Skeletal muscle satellite cell (primary cell): ENCODE data around the gene ARHGAP6.

Source experiments
- H3K27me3 ChIP-seq: 2 replicates; pipeline ENCODE4 v1.7.0; 2013; ENCODE audit warnings: low read length; ENCODE audit not compliant: control insufficient read depth, insufficient read depth
- H3K36me3 ChIP-seq: 2 replicates; pipeline ENCODE4 v1.7.0; 2013; ENCODE audit warnings: mild to moderate bottlenecking, control low read depth, low read length; ENCODE audit not compliant: insufficient read depth
- H3K4me1 ChIP-seq: 2 replicates; pipeline ENCODE4 v1.7.0; 2013; ENCODE audit warnings: low read length; ENCODE audit not compliant: control insufficient read depth, insufficient read depth
- H3K4me2 ChIP-seq: 2 replicates; pipeline ENCODE4 v1.7.0; 2013; ENCODE audit warnings: mild to moderate bottlenecking, low read length
- H3K4me3 ChIP-seq: 2 replicates; pipeline ENCODE4 v1.7.0; 2013; ENCODE audit warnings: low read length
- H3K9ac ChIP-seq: 2 replicates; pipeline ENCODE4 v1.7.0; 2013; ENCODE audit warnings: mild to moderate bottlenecking, low read depth, low read length, moderate library complexity
- H3K9me3 ChIP-seq: replicated peaks from 2 replicates; pipeline ENCODE4 v1.7.0; 2013; ENCODE audit warnings: mild to moderate bottlenecking, control low read depth, low read length

ARHGAP6 gene

GRCh38 chrX:11266573-11267003, 399.1 kb downstream of the ARHGAP6 start:
- H3K4me1 ChIP-seq: peaks cover 16% of the 10 kb centered on the region
- H3K36me3 ChIP-seq: no peaks in the 10 kb centered on the region
- no peak overlapping the region for H3K9ac ChIP-seq
- H3K4me2 ChIP-seq: no peak overlapping the region
- no peaks in the 10 kb centered on the region for H3K9me3 ChIP-seq
- H3K27me3 ChIP-seq: no peaks in the 10 kb centered on the region
- H3K4me3 ChIP-seq: no peak overlapping the region

DNA sequence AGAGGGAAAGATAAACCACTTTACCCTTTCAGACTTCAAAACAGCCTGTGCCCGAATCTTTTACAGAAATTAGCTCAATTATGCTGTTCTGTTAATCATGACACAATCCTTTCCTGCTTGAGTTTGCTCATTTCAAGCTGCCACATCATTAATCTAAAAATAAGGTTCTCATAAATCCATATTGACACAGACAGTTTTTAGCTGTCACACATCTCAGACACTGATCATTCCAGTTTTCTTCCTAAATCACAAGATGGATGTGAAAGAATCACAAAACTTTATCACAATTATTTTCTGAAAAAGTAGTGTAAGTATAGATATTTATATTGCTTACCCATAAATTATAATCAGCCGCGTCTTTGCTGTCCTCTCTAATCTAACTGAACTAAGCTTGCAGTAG, 400.4 kb downstream of the ARHGAP6 start:
- Histone ChIP-seq H3K27me3 (no peaks in the 10 kb centered on the region), H3K4me2 (peak overlapping the region; percentile 27), H3K9me3 (no peaks in the 10 kb centered on the region), H3K9ac (peak overlapping the region; percentile 27), H3K36me3 (no peaks in the 10 kb centered on the region), H3K4me1 (peaks cover 23% of the 10 kb centered on the region), H3K4me3 (no peak overlapping the region)

DNA sequence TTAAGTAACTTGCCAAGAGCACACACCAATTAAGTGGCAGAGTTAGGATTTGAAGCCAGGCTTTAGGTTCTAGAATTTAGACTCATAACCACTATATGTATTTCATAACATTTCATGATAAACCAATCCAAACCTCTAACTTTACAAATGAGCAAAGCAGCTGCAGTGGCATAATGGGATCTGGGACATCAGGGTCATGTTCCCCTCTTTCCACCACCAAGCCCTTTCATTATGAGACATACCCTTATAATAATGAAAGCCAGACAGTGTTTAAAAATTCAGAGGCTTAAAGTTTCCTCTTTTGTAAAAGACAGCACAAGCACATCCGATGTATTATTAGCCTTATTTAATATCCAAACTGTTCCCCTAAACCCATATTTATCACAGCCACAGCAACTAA, 400.8 kb downstream of the ARHGAP6 start:
- Histone ChIP-seq H3K9ac (peak overlapping the region; percentile 27), H3K36me3 (no peaks in the 10 kb centered on the region), H3K27me3 (no peaks in the 10 kb centered on the region), H3K4me1 (peaks cover 23% of the 10 kb centered on the region), H3K9me3 (no peaks in the 10 kb centered on the region), H3K4me3 (no peak overlapping the region), H3K4me2 (peak overlapping the region; percentile 27)

DNA sequence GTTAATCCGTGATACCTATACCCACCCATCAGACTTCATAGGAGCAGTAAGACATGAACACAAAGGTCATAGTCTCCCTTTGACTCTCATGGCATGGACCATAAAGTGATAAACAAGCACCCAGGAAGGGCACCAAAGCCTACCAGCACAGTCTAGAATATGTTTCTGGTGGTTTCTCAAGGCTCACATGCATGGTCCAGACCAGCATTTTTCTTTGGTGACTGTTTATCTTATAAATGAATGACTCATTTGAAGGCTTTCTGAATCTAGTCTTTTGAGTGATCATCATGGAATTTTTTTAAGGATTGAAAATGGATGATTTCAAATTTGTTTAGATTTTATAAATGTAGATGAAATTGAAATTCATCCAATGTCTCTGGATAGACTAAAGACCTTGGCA, 404.5 kb downstream of the ARHGAP6 start:
- Histone ChIP-seq H3K9me3 (no peaks in the 10 kb centered on the region), H3K4me1 (peaks cover 23% of the 10 kb centered on the region), H3K4me3 (no peak overlapping the region), H3K36me3 (no peaks in the 10 kb centered on the region), H3K4me2 (no peak overlapping the region), H3K9ac (no peak overlapping the region), H3K27me3 (no peaks in the 10 kb centered on the region)

- Histone ChIP-seq H3K9me3 (no peaks in the 10 kb centered on the region), H3K27me3 (no peaks in the 10 kb centered on the region), H3K4me1 (peaks cover 12% of the 10 kb centered on the region), H3K4me3 (no peak overlapping the region), H3K9ac (no peak overlapping the region), H3K36me3 (no peaks in the 10 kb centered on the region), H3K4me2 (no peak overlapping the region)
Measured at GRCh38 chrX:11259437-11259836, 406.3 kb downstream of the ARHGAP6 start.

GRCh38 chrX:11257711-11258110, 408.0 kb downstream of the ARHGAP6 start:
- Histone ChIP-seq H3K4me1 (peaks cover 12% of the 10 kb centered on the region), H3K27me3 (no peaks in the 10 kb centered on the region), H3K4me3 (no peak overlapping the region), H3K9me3 (no peaks in the 10 kb centered on the region), H3K9ac (no peak overlapping the region), H3K4me2 (no peak overlapping the region), H3K36me3 (no peaks in the 10 kb centered on the region)

DNA sequence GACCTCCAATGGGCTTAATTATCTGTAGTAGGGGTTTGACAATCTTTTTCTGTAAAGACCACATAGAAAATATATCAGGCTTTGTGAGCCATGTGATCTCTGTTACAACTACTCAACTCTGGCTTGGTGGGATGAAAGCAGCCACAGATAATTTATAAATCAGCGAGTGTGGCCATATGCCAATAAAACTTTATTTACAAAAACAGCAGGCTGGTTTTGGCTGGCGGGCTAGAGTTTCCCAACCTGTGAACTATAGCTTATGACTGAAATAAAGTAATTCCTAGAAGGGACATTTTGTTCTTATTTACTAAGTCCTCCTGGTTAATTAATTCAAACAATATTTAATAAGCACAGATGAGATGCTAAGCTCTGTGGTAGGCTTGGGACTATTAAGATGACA, 408.4 kb downstream of the ARHGAP6 start:
- no peaks in the 10 kb centered on the region for H3K36me3 ChIP-seq
- H3K27me3 ChIP-seq: no peaks in the 10 kb centered on the region
- H3K4me3 ChIP-seq: no peak overlapping the region
- no peak overlapping the region for H3K4me2 ChIP-seq
- peaks cover 12% of the 10 kb centered on the region for H3K4me1 ChIP-seq
- no peak overlapping the region for H3K9ac ChIP-seq
- no peaks in the 10 kb centered on the region for H3K9me3 ChIP-seq

DNA sequence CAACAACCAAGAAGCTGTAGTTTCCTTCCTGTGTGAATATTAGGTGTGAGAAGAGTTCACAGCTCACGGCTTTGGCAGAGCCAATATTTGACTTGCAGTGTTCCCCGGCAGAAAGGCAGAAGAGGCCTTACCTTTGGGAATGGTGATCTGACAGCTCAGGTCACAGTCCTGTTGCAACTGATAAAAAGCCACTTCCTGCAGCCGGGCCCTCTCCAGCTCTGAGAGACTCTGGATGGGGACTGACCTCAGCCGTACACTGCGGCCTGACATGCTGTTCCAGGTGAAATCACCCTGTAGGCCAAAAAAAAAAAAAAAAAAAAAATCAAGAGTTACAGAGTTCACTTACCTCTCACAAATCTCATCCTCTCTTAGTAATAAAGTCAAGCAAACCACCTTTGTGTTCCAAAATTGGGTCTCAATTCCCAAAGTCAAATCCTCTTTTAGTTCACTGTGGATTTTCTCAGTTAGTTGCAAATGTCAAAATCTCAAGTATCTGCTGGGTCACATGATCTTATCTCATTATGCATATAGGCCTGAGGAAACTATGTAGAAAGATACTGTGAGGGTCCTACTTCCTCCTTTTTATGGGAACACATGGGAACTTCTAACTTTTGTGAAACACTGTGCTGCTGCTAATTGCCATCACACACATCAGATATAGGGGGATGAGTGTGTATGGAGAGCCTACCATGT, 411.2 kb downstream of the ARHGAP6 start:
- no peaks in the 10 kb centered on the region for H3K36me3 ChIP-seq
- H3K27me3 ChIP-seq: no peaks in the 10 kb centered on the region
- H3K4me3 ChIP-seq: no peak overlapping the region
- no peak overlapping the region for H3K9ac ChIP-seq
- H3K9me3 ChIP-seq: no peaks in the 10 kb centered on the region
- no peaks in the 10 kb centered on the region for H3K4me1 ChIP-seq
- no peak overlapping the region for H3K4me2 ChIP-seq

GRCh38 chrX:11244636-11245035, 421.1 kb downstream of the ARHGAP6 start:
- no peaks in the 10 kb centered on the region for H3K27me3 ChIP-seq
- H3K4me1 ChIP-seq: no peaks in the 10 kb centered on the region
- H3K9me3 ChIP-seq: no peaks in the 10 kb centered on the region
- H3K9ac ChIP-seq: no peak overlapping the region
- no peak overlapping the region for H3K4me2 ChIP-seq
- no peaks in the 10 kb centered on the region for H3K36me3 ChIP-seq
- no peak overlapping the region for H3K4me3 ChIP-seq

- H3K4me3 ChIP-seq: no peak overlapping the region
- no peaks in the 10 kb centered on the region for H3K4me1 ChIP-seq
- H3K4me2 ChIP-seq: no peak overlapping the region
- no peak overlapping the region for H3K9ac ChIP-seq
- no peaks in the 10 kb centered on the region for H3K27me3 ChIP-seq
- H3K9me3 ChIP-seq: no peaks in the 10 kb centered on the region
- H3K36me3 ChIP-seq: no peaks in the 10 kb centered on the region
Measured at GRCh38 chrX:11242704-11243103, 423.0 kb downstream of the ARHGAP6 start.

DNA sequence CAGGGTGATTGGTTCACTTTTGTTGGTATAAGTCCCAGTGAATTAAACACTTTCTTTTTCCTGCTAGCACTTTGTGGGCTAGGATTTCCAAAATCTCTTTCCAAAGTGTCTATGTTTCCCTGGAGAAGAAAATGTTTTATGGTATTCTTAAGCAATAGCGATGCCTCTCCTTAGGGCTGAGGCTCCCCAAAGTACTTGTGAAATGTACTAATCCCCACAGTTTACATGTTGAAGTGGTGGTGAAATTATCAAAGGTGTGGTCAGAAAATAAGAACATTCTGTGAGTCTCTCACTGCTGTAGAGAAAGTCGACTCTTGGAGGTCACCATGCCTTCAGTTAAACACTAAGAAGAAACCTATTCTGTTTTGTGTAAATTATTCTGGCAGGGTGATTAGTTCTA, 424.0 kb downstream of the ARHGAP6 start:
- no peaks in the 10 kb centered on the region for H3K9me3 ChIP-seq
- H3K27me3 ChIP-seq: no peaks in the 10 kb centered on the region
- H3K9ac ChIP-seq: no peak overlapping the region
- no peaks in the 10 kb centered on the region for H3K4me1 ChIP-seq
- no peaks in the 10 kb centered on the region for H3K36me3 ChIP-seq
- H3K4me3 ChIP-seq: no peak overlapping the region
- H3K4me2 ChIP-seq: no peak overlapping the region

DNA sequence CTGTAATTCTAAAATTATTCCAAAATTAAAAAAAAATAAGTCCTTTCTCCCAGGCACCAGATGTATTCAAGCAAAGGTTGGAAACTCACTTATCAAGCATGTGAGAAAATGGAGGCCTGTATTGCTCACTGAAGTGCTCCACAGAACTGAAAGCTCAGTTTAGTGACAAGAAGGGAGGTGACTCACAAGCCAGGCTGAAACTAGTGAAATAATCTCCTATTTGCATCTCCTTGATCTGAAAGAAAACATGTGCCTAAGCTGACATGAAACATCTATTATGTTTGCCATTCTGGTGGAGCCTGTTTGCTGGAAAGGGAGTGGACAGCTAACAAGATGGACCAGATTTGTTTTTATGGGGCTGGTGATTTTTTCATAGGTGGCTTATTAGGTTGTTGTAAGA, 426.5 kb downstream of the ARHGAP6 start:
- Histone ChIP-seq H3K4me1 (no peaks in the 10 kb centered on the region), H3K9ac (no peak overlapping the region), H3K27me3 (no peaks in the 10 kb centered on the region), H3K36me3 (no peaks in the 10 kb centered on the region), H3K4me2 (no peak overlapping the region), H3K9me3 (no peaks in the 10 kb centered on the region), H3K4me3 (no peak overlapping the region)
